A673 (cell line): ENCODE data around the gene NOVA1.

Source experiments
- EZH2 ChIP-seq: fragments of 200-600 bp; sonication (generic); IDR thresholded peaks from 2 replicates; pipeline ENCODE4 v1.6.1; 2017; ENCODE audit warnings: borderline replicate concordance, low read depth, mild to moderate bottlenecking, mixed read lengths, antibody characterized with exemption, low read length; ENCODE audit not compliant: poor library complexity, severe bottlenecking
- TF ChIP-seq, protein P1 (sequence below): fragments of 300-800, 200-600 bp; sonication (generic); conservative IDR thresholded peaks from 2 replicates; pipeline ENCODE4 v1.5.1; 2017; ENCODE audit warnings: low read depth, mild to moderate bottlenecking, antibody characterized with exemption, low read length, moderate library complexity, mixed read lengths

GRCh38 chr14:26594148-26594547 lies 3.7 kb downstream of the NOVA1 start:
- TF ChIP-seq, protein P1, sequence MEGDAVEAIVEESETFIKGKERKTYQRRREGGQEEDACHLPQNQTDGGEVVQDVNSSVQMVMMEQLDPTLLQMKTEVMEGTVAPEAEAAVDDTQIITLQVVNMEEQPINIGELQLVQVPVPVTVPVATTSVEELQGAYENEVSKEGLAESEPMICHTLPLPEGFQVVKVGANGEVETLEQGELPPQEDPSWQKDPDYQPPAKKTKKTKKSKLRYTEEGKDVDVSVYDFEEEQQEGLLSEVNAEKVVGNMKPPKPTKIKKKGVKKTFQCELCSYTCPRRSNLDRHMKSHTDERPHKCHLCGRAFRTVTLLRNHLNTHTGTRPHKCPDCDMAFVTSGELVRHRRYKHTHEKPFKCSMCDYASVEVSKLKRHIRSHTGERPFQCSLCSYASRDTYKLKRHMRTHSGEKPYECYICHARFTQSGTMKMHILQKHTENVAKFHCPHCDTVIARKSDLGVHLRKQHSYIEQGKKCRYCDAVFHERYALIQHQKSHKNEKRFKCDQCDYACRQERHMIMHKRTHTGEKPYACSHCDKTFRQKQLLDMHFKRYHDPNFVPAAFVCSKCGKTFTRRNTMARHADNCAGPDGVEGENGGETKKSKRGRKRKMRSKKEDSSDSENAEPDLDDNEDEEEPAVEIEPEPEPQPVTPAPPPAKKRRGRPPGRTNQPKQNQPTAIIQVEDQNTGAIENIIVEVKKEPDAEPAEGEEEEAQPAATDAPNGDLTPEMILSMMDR: no peak
- TF ChIP-seq EZH2: no peak
